ENCODE measurements around the gene PCBD1. TPM values are rescaled to one million over a fixed set of nuclear protein-coding genes. Genes with fewer than 3 reads are reported as not detected.

PCBD1 gene
- polyA plus RNA-seq, 1 donor, result 77.8 TPM

DNA sequence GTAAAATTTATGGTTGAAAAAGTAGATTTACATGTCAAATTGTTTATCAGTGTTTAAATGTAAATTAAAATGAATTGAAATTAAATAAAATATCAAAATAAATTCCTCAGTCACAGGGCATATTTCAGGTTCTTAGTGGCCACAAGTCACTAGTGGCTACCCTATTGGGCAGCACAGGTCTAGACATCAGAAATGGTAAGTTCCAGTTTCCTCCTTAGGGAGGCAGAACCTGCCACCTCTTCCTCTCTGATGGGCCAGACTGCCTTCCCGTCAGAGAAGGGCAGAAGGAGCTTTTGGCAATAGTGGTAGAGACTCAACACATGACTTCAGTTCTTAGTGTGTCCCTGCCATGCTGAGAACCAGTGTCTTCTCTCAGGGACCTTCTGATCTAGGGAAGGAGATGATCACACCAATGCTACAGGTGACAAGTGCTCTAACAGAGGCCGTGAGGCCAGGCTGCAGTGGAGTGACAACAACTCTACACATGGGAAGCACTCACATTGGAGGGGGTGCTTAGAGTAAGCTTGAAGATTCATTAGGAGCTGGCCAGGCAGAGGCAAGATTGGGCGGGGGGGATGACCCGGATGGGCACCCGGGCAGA lies 14.4 kb upstream of the PCBD1 start:
- DNase-seq (ENCODE audit: low read depth), result no peak

DNA sequence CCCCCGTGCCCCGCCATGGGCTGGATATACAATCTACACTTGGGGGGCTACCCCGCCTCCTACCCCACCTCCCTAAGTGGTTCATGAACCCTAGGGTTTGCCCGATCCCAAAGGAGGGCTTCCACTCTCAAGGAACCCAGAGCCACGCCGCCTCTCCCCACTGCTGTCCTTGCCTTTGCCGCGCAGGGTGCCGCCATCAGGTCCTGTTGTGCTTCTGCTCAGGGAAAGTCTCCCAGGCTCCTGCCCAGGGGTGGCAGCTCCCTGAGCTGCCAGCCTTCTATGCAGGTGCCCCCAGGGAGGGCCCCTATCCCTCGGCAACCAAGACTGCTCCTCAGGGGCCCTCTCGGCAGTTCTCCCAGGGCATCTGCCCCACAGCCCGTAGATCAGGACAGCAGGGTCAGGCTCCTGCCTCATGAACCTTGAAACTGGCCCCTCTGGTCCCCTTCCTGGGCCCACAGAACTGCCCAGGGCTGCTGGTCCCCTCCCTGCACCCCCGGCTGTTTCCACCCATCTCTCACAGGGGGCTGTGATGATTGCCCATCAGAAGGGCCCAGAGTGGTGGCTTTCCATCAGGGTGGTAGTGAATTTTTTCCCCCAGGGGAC lies 13.0 kb upstream of the PCBD1 start:
- DNase-seq (ENCODE audit: low read depth), result no peak

GRCh38 chr10:70899096-70899495 lies 10.7 kb upstream of the PCBD1 start:
- no peak for DNase-seq (ENCODE audit: low read depth)

- no peak for DNase-seq (ENCODE audit: low read depth)
Measured at GRCh38 chr10:70898687-70899086, 10.3 kb upstream of the PCBD1 start.

DNA sequence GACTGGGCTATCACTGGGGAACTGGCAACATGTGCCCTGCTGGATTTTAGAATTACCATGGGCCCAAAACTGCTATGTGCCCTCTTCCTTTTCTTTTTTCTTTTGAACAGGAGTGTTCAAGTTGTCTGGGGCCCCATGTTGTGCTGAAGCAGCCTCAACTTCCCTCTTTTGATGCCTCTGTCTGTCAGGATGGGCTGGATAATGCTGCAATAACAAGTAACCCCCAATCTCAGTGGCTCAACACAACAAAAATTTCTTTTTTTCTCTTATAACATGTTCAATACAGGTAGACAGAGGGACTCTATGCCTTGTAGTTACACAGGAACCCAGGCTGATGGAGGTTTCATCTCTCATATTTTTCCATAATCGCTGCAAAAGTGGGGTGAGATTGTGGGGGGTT lies 8.2 kb upstream of the PCBD1 start:
- DNase-seq (ENCODE audit: low read depth), result no peak

- DNase-seq (ENCODE audit: low read depth), result no peak
Measured at GRCh38 chr10:70894416-70894815, 6.1 kb upstream of the PCBD1 start.

- no peak for DNase-seq (ENCODE audit: low read depth)
Measured at GRCh38 chr10:70893227-70894006, 5.1 kb upstream of the PCBD1 start.

DNA sequence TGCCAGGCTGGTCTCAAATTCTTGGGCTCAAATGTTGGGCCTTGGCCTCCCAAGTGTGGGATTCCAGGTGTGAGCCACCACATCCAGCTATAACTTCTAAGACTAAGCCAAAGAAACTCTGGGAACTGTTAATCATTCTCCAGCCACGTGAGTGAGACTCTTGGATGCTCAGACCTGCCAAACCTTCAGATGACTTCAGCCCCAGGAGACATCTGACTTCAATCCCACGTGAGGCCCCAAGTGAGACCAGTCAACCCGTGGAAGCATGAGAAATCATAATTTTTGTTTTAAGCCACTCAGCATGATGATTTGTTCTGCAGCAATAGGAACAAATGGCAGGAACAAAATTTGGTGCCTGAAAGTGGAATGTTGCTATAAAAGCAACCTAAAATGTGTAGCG lies 4.3 kb upstream of the PCBD1 start:
- DNase-seq (ENCODE audit: low read depth), result no peak

- no peak for DNase-seq (ENCODE audit: low read depth)
Measured at GRCh38 chr10:70891627-70892026, 3.3 kb upstream of the PCBD1 start.

GRCh38 chr10:70890917-70891431 lies 2.6 kb upstream of the PCBD1 start:
- DNase-seq (ENCODE audit: low read depth), result no peak

DNA sequence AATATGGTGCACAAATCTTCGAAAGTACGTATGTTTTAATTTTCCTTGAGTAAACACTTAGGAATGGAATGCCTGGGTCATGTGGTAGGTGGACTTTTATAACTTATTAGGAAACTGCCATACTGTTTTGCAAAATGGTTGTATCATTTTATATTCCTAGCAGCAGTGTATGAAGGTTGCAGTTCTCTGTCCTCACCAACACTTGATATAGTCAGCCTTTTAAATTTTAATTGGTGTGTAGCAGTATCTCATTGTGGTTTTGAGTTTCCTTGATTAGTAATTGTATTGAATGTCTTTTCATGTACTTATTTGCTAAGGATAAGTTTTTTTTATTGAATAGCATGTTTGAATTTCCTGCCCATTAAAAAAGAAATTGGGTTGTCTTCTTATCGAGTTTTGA lies 926 bp upstream of the PCBD1 start:
- DNase-seq (ENCODE audit: low read depth), result no peak

- no peak for DNase-seq (ENCODE audit: low read depth)
Measured at GRCh38 chr10:70886921-70887665, 1.3 kb downstream of the PCBD1 start.

- DNase-seq (ENCODE audit: low read depth), result no peak
Measured at GRCh38 chr10:70885931-70886903, 2.1 kb downstream of the PCBD1 start.

DNA sequence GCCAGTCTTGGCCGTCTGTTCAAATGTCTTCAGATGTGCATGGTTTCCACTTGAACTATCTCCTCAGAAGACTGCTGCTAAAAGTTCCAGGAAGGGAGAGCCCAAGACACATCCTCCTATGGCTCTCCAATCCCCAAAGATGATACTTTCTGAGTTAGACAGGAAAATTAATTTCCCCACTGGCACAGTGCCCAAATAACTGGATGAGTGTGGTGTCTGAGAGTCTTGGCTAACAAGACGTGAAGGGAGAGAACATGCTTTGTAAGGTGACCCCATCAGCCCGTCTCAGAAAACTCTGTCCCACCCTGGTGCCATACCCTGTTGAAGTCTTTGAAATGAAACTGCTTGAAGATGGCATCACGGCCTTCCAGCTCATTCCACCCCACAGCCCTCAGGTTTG lies 2.9 kb downstream of the PCBD1 start:
- DNase-seq (ENCODE audit: low read depth), result no peak

GRCh38 chr10:70884741-70885140 lies 3.6 kb downstream of the PCBD1 start:
- DNase-seq (ENCODE audit: low read depth), result no peak

GRCh38 chr10:70880077-70880534 lies 8.3 kb downstream of the PCBD1 start:
- DNase-seq (ENCODE audit: low read depth), result peak; percentile 34

DNA sequence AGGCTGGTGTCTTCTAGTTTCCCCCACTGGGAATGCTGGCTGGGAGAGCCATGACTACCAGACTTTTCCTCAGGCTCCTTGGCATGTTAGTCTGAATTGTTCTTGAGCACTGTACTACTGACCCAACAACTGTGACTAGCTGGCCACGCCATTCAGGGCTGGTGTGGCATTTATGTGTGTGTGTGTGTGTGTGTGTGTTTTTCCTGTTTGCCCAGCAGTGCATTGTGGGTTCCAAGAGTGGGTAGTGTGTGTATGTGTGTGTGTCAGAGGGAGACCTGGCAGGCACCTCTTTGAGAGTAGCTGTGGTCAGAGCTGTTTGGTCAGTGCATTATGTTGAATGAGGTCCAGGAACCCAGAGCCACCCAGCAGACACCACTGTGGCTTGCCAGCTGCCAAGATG lies 9.2 kb downstream of the PCBD1 start:
- DNase-seq (ENCODE audit: low read depth), result no peak

- DNase-seq (ENCODE audit: low read depth), result no peak
Measured at GRCh38 chr10:70874061-70874460, 14.3 kb downstream of the PCBD1 start.

DNA sequence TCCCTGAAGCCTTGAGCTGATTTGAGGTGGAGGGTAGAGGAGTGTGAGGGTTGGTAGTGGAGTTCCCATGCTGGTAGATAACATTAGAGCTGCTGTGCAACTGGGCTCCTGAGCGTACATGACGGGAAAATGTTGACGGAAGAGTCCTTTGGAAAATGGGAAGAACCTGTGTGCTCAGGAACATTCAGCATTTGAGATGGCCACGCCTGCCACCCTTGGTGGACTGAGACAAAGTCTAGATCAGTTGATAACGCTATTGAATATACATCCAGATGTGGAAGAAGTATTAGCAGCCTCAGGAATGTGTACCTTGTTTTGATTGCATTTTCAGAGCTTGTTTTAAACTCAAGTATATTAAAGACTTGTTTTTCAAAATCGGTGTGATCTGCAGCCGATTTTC lies 16.1 kb downstream of the PCBD1 start:
- DNase-seq (ENCODE audit: low read depth), result no peak

GRCh38 chr10:70866424-70866823 lies 21.9 kb downstream of the PCBD1 start:
- no peak for DNase-seq (ENCODE audit: low read depth)

DNA sequence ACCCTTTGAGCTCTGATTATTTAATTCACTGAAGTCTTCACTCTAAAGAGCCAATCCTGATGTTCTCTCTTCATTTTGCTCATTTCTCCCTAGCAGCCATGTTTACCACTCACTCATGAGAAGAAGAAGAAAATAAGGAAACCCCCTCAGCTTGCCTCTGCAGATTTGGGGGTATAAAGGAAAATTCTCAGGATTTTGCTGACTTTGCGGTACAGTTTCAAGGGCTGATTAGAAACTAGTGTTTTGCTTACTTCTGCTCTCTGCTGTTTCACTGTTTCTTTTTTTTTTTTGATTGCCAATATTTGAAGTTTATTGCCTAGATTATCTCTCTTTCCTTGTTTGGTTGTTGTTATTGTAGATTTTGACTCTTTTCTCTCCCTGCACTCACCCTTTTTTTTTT lies 23.4 kb downstream of the PCBD1 start:
- DNase-seq (ENCODE audit: low read depth), result no peak
